ENCODE data around the gene MYOG.

DNA sequence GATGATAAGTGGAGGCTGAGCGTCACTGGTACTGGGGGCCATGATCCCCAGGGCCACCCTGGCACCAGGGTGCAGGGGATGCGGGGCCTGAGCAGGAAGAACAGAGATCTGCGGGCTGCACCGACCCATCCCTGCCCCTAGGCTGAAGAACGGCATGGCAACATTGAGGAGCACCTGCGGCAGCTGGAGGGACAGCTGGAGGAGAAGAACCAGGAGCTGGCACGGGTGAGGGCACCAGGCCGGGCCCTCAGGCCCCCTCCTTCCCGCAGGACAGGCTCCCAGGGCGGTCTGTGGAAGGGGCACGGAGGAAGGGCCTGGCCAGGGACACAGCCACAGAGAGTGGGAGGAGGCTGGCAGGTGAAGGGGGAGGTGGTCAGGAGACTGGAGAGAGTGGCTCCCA is 37.7 kb downstream of the MYOG start:
- no peak for TF ChIP-seq POLR2AphosphoS5 (IDR thresholded peaks at IDR 0.05)
- TF ChIP-seq POLR2A (IDR thresholded peaks at IDR 0.05) = no peak
- TF ChIP-seq, protein P1, sequence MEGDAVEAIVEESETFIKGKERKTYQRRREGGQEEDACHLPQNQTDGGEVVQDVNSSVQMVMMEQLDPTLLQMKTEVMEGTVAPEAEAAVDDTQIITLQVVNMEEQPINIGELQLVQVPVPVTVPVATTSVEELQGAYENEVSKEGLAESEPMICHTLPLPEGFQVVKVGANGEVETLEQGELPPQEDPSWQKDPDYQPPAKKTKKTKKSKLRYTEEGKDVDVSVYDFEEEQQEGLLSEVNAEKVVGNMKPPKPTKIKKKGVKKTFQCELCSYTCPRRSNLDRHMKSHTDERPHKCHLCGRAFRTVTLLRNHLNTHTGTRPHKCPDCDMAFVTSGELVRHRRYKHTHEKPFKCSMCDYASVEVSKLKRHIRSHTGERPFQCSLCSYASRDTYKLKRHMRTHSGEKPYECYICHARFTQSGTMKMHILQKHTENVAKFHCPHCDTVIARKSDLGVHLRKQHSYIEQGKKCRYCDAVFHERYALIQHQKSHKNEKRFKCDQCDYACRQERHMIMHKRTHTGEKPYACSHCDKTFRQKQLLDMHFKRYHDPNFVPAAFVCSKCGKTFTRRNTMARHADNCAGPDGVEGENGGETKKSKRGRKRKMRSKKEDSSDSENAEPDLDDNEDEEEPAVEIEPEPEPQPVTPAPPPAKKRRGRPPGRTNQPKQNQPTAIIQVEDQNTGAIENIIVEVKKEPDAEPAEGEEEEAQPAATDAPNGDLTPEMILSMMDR (IDR thresholded peaks at IDR 0.05) = no peak

Data from prostate gland (tissue), 2 donors.